CD1c-positive myeloid dendritic cell (primary cell): Measurements from ENCODE around the gene NUDT16L1.
A peak's percentile ranks its signal among the peaks of the same experiment; 100 is the strongest.

ENCODE experiments used
- DNase-seq: peaks from one replicate; pipeline ENCODE4 v3.0.0-alpha.2; 2016; ENCODE audit errors: extremely low spot score

The NUDT16L1 gene

GRCh38 chr16:4682084-4682591, 11.2 kb upstream of the NUDT16L1 start:
- peak; percentile 41 for DNase-seq

GRCh38 chr16:4682616-4683254, 10.6 kb upstream of the NUDT16L1 start:
- peak; percentile 55 for DNase-seq

GRCh38 chr16:4683255-4684057, 9.9 kb upstream of the NUDT16L1 start:
- no peak for DNase-seq

- no peak for DNase-seq
These were observed 9.2 kb upstream of the NUDT16L1 start for GRCh38 chr16:4684058-4684715.

GRCh38 chr16:4684763-4685162, 8.6 kb upstream of the NUDT16L1 start:
- no peak for DNase-seq

GRCh38 chr16:4685292-4685691, 8.1 kb upstream of the NUDT16L1 start:
- DNase-seq, result no peak

GRCh38 chr16:4685776-4686496, 7.4 kb upstream of the NUDT16L1 start:
- no peak for DNase-seq

- no peak for DNase-seq
These were observed 6.7 kb upstream of the NUDT16L1 start for GRCh38 chr16:4686497-4687210.

GRCh38 chr16:4687416-4687815, 5.9 kb upstream of the NUDT16L1 start:
- no peak for DNase-seq

- DNase-seq, result no peak
These were observed 5.3 kb upstream of the NUDT16L1 start for GRCh38 chr16:4687946-4688673.

GRCh38 chr16:4688674-4689045, 4.7 kb upstream of the NUDT16L1 start:
- no peak for DNase-seq

- DNase-seq, result no peak
These were observed 4.2 kb upstream of the NUDT16L1 start for GRCh38 chr16:4689091-4689671.

GRCh38 chr16:4689864-4690704, 3.3 kb upstream of the NUDT16L1 start:
- DNase-seq, result no peak

- no peak for DNase-seq
These were observed 2.3 kb upstream of the NUDT16L1 start for GRCh38 chr16:4690946-4691665.

GRCh38 chr16:4691666-4692412, 1.5 kb upstream of the NUDT16L1 start:
- no peak for DNase-seq

GRCh38 chr16:4692460-4693295, 684 bp upstream of the NUDT16L1 start:
- DNase-seq, result peak; percentile 54
